Activated T-cell treated with anti-CD3 and anti-CD28 coated beads for 48 hours (primary cell): ENCODE measurements around the gene CHCHD6.

Experiments used
- DNase-seq: peaks from one replicate; pipeline ENCODE4 v3.0.0-alpha.2; 2020; ENCODE audit warnings: low read depth

Gene CHCHD6

DNA sequence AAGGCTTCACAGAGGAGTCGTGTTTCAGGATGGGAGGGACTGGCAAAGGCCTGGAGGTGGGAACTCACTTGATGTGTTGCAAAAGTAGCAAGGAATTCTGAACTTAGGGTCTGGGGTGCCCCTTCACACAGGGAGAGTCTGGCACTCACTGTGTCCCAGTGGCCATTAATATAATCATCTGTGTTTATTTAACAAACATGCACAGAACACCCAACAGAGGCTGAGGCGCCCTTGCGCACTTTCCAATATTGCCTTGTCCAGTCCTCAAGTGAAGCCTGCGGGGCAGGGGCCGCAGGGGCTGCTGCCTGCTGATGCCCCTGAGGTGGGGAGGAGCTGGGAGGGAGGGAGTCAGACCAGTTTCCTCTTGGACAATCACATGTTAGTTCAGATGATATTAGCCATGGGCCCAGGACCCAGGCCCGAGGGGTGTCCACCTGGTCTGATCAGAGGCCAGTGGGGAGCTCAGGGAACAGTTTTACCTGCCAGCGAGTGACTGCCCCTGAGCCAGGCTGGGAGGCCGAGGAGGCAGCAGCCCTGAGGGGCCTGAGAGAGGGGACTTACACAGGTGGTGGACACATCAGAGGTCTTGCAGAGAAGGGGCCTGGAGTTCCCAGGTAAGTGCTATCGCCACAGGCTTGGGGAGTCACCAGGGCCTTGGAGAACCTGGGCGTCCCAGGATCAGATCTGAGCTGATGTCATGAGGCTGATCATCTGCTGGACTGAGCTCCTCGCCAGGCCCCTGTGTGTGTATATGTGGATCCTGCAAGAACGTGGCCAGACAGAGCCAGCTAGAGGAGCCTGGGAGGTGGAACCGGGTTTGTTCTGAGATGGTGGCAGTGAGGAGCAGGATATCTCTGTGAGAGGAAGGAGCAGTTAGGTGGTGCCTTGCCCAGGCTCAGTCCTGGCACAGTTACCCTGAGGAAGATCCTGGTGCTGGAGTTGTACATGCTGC lies 35.3 kb upstream of the CHCHD6 start:
- no peak for DNase-seq

- no peak for DNase-seq
Observed at GRCh38 chr3:126671521-126671920, 32.5 kb upstream of the CHCHD6 start.

GRCh38 chr3:126672340-126672739 lies 31.7 kb upstream of the CHCHD6 start:
- no peak for DNase-seq

- DNase-seq, result no peak
Observed at GRCh38 chr3:126672741-126673140, 31.3 kb upstream of the CHCHD6 start.

- no peak for DNase-seq
Observed at GRCh38 chr3:126676919-126677705, 26.9 kb upstream of the CHCHD6 start.

DNA sequence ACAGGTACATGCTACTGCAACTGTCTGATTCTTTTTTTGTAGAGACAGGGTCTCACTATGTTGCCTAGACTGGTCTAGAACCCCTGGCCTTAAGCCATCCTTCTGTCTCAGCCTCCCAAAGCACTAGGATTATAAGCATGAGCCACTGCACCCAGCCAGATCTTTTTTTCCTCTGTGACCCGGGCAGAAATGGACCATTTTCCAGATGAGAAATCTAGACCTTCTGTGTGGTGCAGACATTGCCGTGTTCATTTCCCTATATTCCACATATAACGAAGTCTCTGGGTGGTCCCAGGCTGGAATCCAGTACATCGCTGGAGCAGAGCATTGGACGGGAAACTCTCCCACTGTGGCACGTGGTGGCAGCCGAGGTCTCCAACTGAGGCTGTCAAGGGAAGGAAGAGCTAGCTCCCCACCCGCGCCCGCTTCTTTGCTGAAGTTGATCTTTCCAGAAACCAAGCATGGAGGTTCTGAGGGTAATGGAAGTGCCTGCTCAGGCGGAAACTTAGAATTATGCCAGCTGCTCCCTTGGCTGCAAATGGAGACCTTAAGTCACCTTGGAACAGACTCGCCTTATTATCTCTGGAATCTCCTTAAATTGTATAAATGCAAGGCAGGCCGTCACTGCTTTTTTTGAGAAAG lies 26.1 kb upstream of the CHCHD6 start:
- DNase-seq, result no peak

DNA sequence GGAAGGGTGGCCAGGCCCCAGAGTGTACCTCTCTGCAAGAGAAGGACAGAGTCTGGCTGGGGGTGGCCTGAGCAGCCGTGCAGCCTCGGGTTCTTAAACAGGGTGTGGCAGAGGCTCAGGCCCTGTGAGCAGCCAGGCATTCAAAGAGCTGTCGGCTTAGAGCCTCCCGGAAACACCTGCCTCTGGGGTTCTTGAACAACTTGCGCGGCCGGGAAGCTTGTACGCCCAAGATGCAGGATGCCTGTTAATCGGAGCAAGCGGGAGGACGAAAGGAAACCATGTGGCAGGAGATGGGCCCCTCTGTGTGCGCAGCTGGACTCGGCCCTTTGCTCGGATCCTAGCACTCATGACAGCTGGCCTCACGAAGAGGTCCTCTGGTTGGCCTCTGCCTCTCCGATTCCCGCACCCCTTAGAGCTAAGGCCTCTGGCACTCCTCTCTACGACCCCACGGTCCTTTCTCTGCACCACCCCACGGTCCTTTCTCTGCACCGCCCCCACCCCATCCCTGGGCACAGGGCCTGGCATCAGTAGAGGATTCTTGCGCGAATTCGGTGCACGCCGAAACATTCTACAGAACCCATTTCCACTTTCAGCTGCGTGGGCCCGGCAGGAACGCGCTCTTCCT lies 25.2 kb upstream of the CHCHD6 start:
- DNase-seq, result no peak

DNA sequence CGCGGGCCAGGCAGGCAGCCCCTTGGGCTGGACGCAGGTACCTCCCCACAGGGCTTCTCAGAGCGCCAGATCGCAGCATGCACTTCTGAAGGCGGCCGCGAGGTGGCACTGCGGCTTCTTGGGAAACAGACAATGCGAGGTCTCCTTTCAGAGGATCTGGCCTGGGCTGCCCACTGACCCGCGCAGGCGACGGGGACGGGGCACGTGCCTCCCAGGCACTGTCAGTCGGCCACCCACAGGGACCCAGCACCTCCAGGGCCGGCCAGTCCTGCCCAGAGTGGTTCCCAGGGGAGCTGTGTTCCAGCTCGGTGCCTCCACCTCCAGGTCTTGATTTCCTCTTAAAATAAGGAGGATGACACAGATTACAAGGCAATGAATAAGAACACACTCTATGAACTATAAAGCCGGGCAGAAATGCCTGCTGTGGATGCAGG lies 24.7 kb upstream of the CHCHD6 start:
- peak; percentile 76 for DNase-seq

- no peak for DNase-seq
Observed at GRCh38 chr3:126679831-126680666, 24.0 kb upstream of the CHCHD6 start.

DNA sequence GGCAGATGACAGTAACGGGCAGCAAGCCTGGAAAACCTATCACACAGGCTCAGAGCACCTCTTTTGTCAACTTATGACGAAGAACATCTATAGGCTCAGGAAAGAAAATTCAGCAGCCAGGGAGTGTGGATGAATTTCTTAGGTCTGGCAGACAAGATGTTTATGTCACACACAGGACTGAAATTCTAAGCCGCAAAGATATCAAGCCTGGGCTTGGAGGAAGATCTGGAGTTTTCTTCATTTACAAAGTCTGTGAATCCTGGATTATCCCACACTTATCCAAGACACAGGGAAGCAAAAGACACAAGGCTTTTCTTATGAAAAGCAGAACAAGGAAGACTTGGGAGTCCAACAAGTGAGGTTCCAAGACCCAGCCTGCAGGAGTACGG lies 23.4 kb upstream of the CHCHD6 start:
- no peak for DNase-seq

GRCh38 chr3:126682009-126682408 lies 22.0 kb upstream of the CHCHD6 start:
- DNase-seq, result no peak

DNA sequence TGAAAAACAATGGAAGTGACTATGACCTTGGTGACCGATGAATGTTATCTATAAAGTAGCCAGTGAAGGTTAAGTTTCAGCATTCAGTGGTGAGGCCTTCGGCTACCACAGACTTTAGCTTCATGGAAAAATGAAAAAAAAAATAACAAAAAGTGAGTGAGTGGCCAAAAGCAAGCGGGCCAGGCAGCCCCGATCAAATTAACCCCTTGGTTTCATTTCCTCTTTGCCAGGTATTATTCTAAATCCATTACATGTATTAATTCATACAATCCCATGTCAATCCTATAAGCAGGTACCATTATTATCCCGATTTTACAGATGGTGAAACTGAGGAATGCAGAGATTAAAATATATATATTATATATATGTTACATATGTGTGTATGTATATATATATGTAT lies 21.0 kb upstream of the CHCHD6 start:
- no peak for DNase-seq

GRCh38 chr3:126684218-126684751 lies 19.8 kb upstream of the CHCHD6 start:
- DNase-seq, result no peak

DNA sequence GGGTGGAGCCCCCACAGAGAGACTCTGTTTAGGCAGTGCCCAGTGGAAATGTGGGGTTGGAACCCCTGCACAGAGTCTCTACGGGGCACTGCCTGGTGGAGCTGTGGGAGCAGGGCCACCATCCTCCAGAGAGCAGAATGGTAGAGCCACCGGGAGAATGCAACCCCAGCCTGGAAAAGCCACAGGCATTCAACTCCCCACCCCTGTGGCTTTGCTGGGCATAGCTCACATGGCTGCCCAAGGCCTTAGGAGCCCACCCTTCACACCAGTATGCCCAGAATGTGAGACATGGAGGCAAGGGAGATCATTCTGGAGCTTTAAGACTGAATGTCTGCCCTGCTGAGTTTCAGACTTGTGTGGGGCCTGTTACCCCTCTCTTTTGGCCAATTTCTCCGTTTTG lies 19.0 kb upstream of the CHCHD6 start:
- DNase-seq, result no peak

GRCh38 chr3:126685493-126685892 lies 18.5 kb upstream of the CHCHD6 start:
- DNase-seq, result no peak

DNA sequence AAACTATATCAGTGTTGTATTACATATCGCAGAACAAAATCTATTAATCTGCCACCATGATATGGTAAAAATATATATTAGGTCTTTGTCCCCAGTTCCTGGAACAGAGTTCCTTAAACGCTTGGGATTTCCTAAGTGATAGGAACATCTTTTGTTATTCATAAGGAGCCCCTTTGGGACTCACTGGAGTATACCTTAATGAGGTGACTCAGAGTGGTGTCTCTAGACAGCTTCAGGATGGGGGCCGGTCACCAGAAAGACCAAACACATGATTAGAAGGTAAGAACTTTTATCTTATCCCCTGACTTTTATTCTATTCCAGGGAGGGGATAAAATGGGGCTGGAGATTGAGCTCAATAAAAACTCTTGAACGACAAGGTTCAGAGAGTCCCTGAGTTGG lies 12.3 kb upstream of the CHCHD6 start:
- DNase-seq, result no peak

GRCh38 chr3:126692858-126693257 lies 11.2 kb upstream of the CHCHD6 start:
- no peak for DNase-seq

DNA sequence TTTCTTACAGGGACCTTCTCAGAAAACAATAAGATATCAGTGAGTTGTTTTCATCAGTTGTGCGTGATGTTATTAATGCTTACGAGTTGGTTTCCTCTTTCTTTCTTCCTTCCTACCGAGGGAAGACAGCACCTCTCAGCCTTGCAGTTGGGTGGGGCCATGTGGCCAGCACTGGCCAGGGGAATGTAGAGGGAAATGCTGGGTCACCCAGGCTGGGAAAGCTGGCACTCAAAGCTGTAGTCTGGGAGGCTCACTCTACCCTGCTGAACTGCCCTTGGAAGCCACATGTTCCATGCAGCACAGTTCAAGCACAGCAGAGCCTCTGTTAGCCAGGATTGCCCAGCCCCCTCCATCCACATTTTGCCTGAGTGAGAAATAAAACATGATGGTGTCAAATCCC lies 10.1 kb upstream of the CHCHD6 start:
- DNase-seq, result no peak

GRCh38 chr3:126696701-126697267 lies 7.3 kb upstream of the CHCHD6 start:
- DNase-seq, result no peak

DNA sequence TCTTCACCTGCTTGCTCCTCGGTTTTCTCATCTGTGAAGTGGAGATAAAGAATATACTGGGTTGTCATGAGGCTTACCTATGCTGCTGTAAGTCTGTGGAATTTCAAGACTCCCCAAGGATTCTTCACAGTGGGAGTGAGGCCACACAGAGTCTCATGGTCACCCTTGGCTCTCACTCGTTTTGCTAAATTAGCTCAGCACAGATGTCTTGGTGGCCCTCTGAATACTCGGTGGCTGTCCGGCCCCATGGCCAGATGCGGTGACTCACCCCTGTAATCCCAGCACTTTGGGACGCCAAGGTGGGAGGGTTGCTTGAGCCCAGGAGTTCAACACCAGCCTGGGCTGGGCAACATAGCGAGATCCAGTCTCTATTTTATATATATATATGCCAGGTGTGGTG lies 5.0 kb upstream of the CHCHD6 start:
- no peak for DNase-seq
